Loucy (cell line): ENCODE data around the gene CREB3L2.
"Not testable (repeated sequence)": the region's sequence is repeated elsewhere in the genome, so short reads cannot be mapped to it uniquely, and the experiment has no call there.

ENCODE experiments used
- H2AFZ ChIP-seq: fragments of 200-600 bp; sonication (generic); 2 replicates; pipeline ENCODE4 v1.6.0; 2016; ENCODE audit warnings: antibody characterized with exemption, mild to moderate bottlenecking, low read length, moderate library complexity
- H3F3A ChIP-seq: fragments of 200-600 bp; 2 replicates; pipeline ENCODE4 v1.6.0; 2016; ENCODE audit warnings: antibody characterized with exemption, low read depth, mild to moderate bottlenecking
- H3K27me3 ChIP-seq: fragments of 200-600 bp; sonication (generic); 2 replicates; pipeline ENCODE4 v1.6.1; 2014; ENCODE audit warnings: low read length, mild to moderate bottlenecking; ENCODE audit not compliant: insufficient read depth, poor library complexity, severe bottlenecking
- H3K36me3 ChIP-seq: fragments of 200-600 bp; sonication (generic); 2 replicates; pipeline ENCODE4 v1.6.1; 2016; ENCODE audit warnings: low read length; ENCODE audit not compliant: insufficient read depth
- H3K4me1 ChIP-seq: fragments of 200-600 bp; sonication (generic); 2 replicates; pipeline ENCODE4 v1.5.1; 2014; ENCODE audit warnings: low read length, mild to moderate bottlenecking; ENCODE audit not compliant: insufficient read depth, poor library complexity, severe bottlenecking
- H3K4me2 ChIP-seq: fragments of 200-600 bp; sonication (generic); 2 replicates; pipeline ENCODE4 v1.6.0; 2014; ENCODE audit warnings: antibody characterized with exemption, low read length, low read depth, mild to moderate bottlenecking; ENCODE audit not compliant: poor library complexity, severe bottlenecking
- H3K4me3 ChIP-seq: fragments of 200-600 bp; sonication (generic); 2 replicates; pipeline ENCODE4 v1.5.1; 2014; ENCODE audit warnings: low read length, mild to moderate bottlenecking, mixed read lengths; ENCODE audit not compliant: poor library complexity, severe bottlenecking
- H3K79me2 ChIP-seq: fragments of 200-600 bp; sonication (generic); 2 replicates; pipeline ENCODE4 v1.6.1; 2014; ENCODE audit warnings: low read length; ENCODE audit not compliant: insufficient read depth
- H3K9ac ChIP-seq: fragments of 200-600 bp; sonication (generic); 2 replicates; pipeline ENCODE4 v1.6.0; 2014; ENCODE audit warnings: mild to moderate bottlenecking, low read depth, low read length, moderate library complexity; ENCODE audit not compliant: poor library complexity, severe bottlenecking
- H3K9me2 ChIP-seq: fragments of 200-600 bp; sonication (generic); replicated peaks from 2 replicates; pipeline ENCODE4 v1.6.1; 2016; ENCODE audit warnings: low read depth, low read length, mixed read lengths
- H3K9me3 ChIP-seq: fragments of 200-600 bp; sonication (generic); 2 replicates; pipeline ENCODE4 v1.6.1; 2014; ENCODE audit warnings: mild to moderate bottlenecking, antibody characterized with exemption, low read length, low read depth; ENCODE audit not compliant: insufficient read depth
- H4K20me1 ChIP-seq: fragments of 200-600 bp; sonication (generic); 2 replicates; pipeline ENCODE4 v1.6.0; 2014; ENCODE audit warnings: antibody characterized with exemption, low read length, mild to moderate bottlenecking; ENCODE audit not compliant: insufficient read depth, poor library complexity, severe bottlenecking
- EZH2phosphoT487 ChIP-seq: fragments of 200-600 bp; IDR thresholded peaks from 2 replicates; pipeline ENCODE4 v1.6.1; 2018; ENCODE audit warnings: antibody characterized with exemption, mild to moderate bottlenecking, moderate library complexity, borderline replicate concordance
- TF ChIP-seq, protein P1 (sequence below): fragments of 200-600 bp; sonication (generic); conservative IDR thresholded peaks from 2 replicates; pipeline ENCODE4 v1.5.1; 2014; ENCODE audit warnings: mild to moderate bottlenecking, antibody characterized with exemption, low read length

Gene CREB3L2

DNA sequence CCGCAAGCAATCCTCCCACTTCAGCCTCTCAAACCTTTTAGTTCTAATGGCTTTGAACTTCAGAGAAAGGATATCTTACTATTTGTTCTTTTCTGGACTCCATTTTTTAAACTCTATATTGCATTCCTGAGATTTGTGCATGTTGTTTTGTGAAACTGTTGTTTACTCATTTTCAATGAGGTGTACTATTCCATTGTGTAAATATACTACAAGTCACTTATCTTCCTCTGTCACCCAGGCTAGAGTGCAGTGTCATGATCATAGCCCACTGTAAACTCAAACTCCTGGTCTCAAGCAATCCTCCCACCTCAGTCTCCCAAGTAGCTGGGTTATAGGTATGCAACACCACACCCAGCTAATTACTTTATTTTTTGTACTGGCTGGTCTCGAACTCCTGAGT is 43.0 kb upstream of the CREB3L2 start:
- H3K4me1 ChIP-seq = no peaks in the 10 kb centered on the region
- no peak overlapping the region for H2AFZ ChIP-seq
- H3K27me3 ChIP-seq = no peaks in the 10 kb centered on the region
- no peak overlapping the region for H3K9ac ChIP-seq
- H3K36me3 ChIP-seq = no peaks in the 10 kb centered on the region
- H3K79me2 ChIP-seq = no peaks in the 10 kb centered on the region
- no peaks in the 10 kb centered on the region for H3K9me3 ChIP-seq
- H3K4me2 ChIP-seq = no peak overlapping the region
- H3K9me2 ChIP-seq = no peaks in the 10 kb centered on the region
- no peak for TF ChIP-seq EZH2phosphoT487
- TF ChIP-seq, protein P1, sequence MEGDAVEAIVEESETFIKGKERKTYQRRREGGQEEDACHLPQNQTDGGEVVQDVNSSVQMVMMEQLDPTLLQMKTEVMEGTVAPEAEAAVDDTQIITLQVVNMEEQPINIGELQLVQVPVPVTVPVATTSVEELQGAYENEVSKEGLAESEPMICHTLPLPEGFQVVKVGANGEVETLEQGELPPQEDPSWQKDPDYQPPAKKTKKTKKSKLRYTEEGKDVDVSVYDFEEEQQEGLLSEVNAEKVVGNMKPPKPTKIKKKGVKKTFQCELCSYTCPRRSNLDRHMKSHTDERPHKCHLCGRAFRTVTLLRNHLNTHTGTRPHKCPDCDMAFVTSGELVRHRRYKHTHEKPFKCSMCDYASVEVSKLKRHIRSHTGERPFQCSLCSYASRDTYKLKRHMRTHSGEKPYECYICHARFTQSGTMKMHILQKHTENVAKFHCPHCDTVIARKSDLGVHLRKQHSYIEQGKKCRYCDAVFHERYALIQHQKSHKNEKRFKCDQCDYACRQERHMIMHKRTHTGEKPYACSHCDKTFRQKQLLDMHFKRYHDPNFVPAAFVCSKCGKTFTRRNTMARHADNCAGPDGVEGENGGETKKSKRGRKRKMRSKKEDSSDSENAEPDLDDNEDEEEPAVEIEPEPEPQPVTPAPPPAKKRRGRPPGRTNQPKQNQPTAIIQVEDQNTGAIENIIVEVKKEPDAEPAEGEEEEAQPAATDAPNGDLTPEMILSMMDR = no peak
- H4K20me1 ChIP-seq = no peaks in the 10 kb centered on the region
- no peak overlapping the region for H3K4me3 ChIP-seq
- no peaks in the 10 kb centered on the region for H3F3A ChIP-seq

DNA sequence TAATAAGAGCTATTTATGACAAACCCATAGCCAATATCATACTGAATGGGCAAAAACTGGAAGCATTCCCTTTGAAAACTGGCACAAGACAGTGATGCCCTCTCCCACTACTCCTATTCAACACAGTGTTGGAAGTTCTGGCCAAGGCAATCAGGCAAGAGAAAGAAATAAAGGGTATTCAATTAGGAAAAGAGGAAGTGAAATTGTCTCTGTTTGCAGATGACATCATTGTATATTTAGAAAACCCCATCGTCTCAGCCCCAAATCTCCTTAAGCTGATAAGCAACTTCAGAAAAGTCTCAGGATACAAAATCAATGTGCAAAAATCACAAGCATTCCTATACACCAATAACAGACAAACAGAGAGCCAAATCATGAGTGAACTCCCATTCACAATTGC is 38.2 kb upstream of the CREB3L2 start:
- H3K9me3 ChIP-seq, H3K4me1 ChIP-seq, H3K4me2 ChIP-seq, H3K9me2 ChIP-seq, H3K9ac ChIP-seq, H3F3A ChIP-seq, H2AFZ ChIP-seq, H3K4me3 ChIP-seq, H3K27me3 ChIP-seq, H3K36me3 ChIP-seq, H3K79me2 ChIP-seq, H4K20me1 ChIP-seq: not testable (repeated sequence)

DNA sequence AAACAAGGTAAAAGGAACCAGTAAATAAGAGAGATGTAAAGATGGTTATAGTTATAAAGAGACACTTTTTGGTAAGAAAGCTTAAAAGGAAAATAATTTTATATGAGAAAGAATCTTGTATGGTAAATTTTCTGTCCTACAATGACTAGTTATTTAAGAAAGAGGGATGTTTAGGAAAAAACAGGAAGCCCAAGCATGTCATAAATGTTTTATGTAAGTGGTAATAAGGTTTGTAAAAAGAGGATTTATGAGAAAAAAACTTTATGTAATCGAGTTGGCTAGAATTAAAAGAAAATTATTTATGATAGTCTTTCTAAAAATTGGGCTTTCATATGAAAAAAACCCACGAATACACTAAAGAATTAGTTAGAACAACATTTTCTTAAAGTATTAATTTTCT is 34.2 kb upstream of the CREB3L2 start:
- no peaks in the 10 kb centered on the region for H3K79me2 ChIP-seq
- H3K27me3 ChIP-seq = no peaks in the 10 kb centered on the region
- H3K9ac ChIP-seq = no peak overlapping the region
- no peak overlapping the region for H3K4me2 ChIP-seq
- no peak overlapping the region for H2AFZ ChIP-seq
- no peak overlapping the region for H3K4me3 ChIP-seq
- H4K20me1 ChIP-seq = no peaks in the 10 kb centered on the region
- H3K4me1 ChIP-seq = no peaks in the 10 kb centered on the region
- H3K9me2 ChIP-seq = no peaks in the 10 kb centered on the region
- H3F3A ChIP-seq = no peaks in the 10 kb centered on the region
- TF ChIP-seq, protein P1 = no peak
- no peak for TF ChIP-seq EZH2phosphoT487
- peaks cover 4% of the 10 kb centered on the region; the same call in 1 of the 2 replicates for H3K9me3 ChIP-seq
- H3K36me3 ChIP-seq = no peaks in the 10 kb centered on the region

DNA sequence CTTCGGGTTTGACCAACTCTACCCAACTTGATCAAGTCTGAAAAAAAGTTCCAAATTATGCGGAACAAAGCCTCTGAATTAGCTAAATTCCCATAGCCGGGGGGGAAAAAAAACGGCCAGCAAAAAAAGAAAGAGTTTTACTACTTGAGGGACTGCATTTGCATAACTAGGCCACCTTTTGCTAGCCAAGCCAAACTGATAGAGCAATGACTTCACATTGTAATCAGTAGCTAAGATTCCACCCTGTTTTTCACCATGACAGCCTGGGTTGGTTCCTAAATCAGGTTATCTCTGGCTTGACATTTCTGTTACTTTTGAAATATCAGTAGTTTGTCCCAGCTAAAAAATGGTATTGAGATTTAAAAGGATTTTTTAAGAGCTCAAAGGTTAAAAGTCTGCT is 31.4 kb upstream of the CREB3L2 start:
- Histone ChIP-seq H4K20me1 (no peaks in the 10 kb centered on the region), H3K79me2 (no peaks in the 10 kb centered on the region), H3K4me3 (no peak overlapping the region), H3K27me3 (no peaks in the 10 kb centered on the region), H3K36me3 (no peaks in the 10 kb centered on the region), H3F3A (no peaks in the 10 kb centered on the region), H3K9ac (no peak overlapping the region), H2AFZ (no peak overlapping the region), H3K4me2 (no peak overlapping the region), H3K9me2 (no peaks in the 10 kb centered on the region), H3K4me1 (no peaks in the 10 kb centered on the region), H3K9me3 (peaks cover 4% of the 10 kb centered on the region; the same call in 1 of the 2 replicates)
- TF ChIP-seq, protein P1 = no peak
- TF ChIP-seq EZH2phosphoT487 = no peak
